HEK293T (cell line): ENCODE results near the gene LPIN3.

Experiments
- CTCF ChIA-PET: fragments of 350-600 bp; formaldehyde crosslinking; extraction: SDS; loops from one replicate; lab custom pipeline; 2021; ENCODE audit warnings: antibody characterized with exemption, inconsistent platforms; lab: Yijun Ruan, JAX
- POLR2A ChIA-PET: fragments of 350-600 bp; formaldehyde crosslinking; extraction: SDS; loops from one replicate; lab custom pipeline; 2020; ENCODE audit warnings: antibody characterized with exemption, inconsistent platforms; lab: Yijun Ruan, JAX
- DNase-seq: peaks from one replicate; pipeline ENCODE4 v3.0.0; 2012; ENCODE audit warnings: mixed read lengths; ENCODE audit errors: extremely low spot score
- ARNT ChIP-seq: fragments of 450-650 bp; IDR thresholded peaks from 2 replicates; pipeline ENCODE4 v1.6.1; 2017; ENCODE audit warnings: mild to moderate bottlenecking
- BHLHE40 ChIP-seq: fragments of 450-650 bp; IDR thresholded peaks from 2 replicates; pipeline ENCODE4 v1.6.1; 2016; ENCODE audit warnings: mild to moderate bottlenecking, moderate library complexity, borderline replicate concordance
- CTBP1 ChIP-seq: fragments of 450-650 bp; IDR thresholded peaks from 2 replicates; pipeline ENCODE4 v1.6.1; 2016; ENCODE audit warnings: borderline replicate concordance
- ELF4 ChIP-seq: fragments of 450-650 bp; IDR thresholded peaks from 2 replicates; pipeline ENCODE4 v1.6.1; 2017; ENCODE audit warnings: antibody characterized with exemption
- FOXA1 ChIP-seq: fragments of 450-650 bp; IDR thresholded peaks from 2 replicates; pipeline ENCODE4 v1.6.1; 2016; ENCODE audit warnings: mild to moderate bottlenecking
- FOXK2 ChIP-seq: fragments of 450-650 bp; IDR thresholded peaks from 2 replicates; pipeline ENCODE4 v1.6.1; 2016; ENCODE audit warnings: mild to moderate bottlenecking
- FOXM1 ChIP-seq: fragments of 450-650 bp; IDR thresholded peaks from 2 replicates; pipeline ENCODE4 v1.6.1; 2017; ENCODE audit warnings: mild to moderate bottlenecking, borderline replicate concordance
- HDGF ChIP-seq: fragments of 450-650 bp; IDR thresholded peaks from 2 replicates; pipeline ENCODE4 v1.6.1; 2017; ENCODE audit warnings: antibody characterized with exemption, borderline replicate concordance
- L3MBTL2 ChIP-seq: fragments of 450-650 bp; conservative IDR thresholded peaks from 2 replicates; pipeline ENCODE4 v1.6.1; 2016; ENCODE audit warnings: mild to moderate bottlenecking
- LEF1 ChIP-seq: fragments of 450-650 bp; IDR thresholded peaks from 2 replicates; pipeline ENCODE4 v1.6.1; 2017; ENCODE audit warnings: mild to moderate bottlenecking, borderline replicate concordance
- NFRKB ChIP-seq: fragments of 450-650 bp; IDR thresholded peaks from 2 replicates; pipeline ENCODE4 v1.6.1; 2016; ENCODE audit warnings: mild to moderate bottlenecking, moderate library complexity
- PKNOX1 ChIP-seq: fragments of 450-650 bp; IDR thresholded peaks from 2 replicates; pipeline ENCODE4 v1.6.1; 2016
- SP1 ChIP-seq: fragments of 450-650 bp; IDR thresholded peaks from 2 replicates; pipeline ENCODE4 v1.6.1; 2017
- SUZ12 ChIP-seq: fragments of 450-650 bp; IDR thresholded peaks from 2 replicates; pipeline ENCODE4 v1.6.1; 2016; ENCODE audit warnings: mild to moderate bottlenecking
- TARDBP ChIP-seq: fragments of 450-650 bp; IDR thresholded peaks from 2 replicates; pipeline ENCODE4 v1.6.1; 2016
- ZNF384 ChIP-seq: fragments of 450-650 bp; IDR thresholded peaks from 2 replicates; pipeline ENCODE4 v1.6.1; 2016

Gene LPIN3

GRCh38 chr20:41375846-41376245 is 35.2 kb downstream of the LPIN3 start:
- no peak for DNase-seq
- POLR2A ChIA-PET, result no interaction called here
- TF ChIP-seq CTBP1 (no peak), FOXA1 (no peak), ELF4 (no peak), FOXK2 (no peak), FOXM1 (no peak), TARDBP (no peak), LEF1 (no peak), SP1 (no peak), L3MBTL2 (no peak), BHLHE40 (no peak), SUZ12 (no peak), PKNOX1 (no peak), ARNT (no peak), HDGF (no peak), NFRKB (no peak), ZNF384 (no peak)
- CTCF ChIA-PET, result no interaction called here

- TF ChIP-seq SUZ12, result no peak
- TF ChIP-seq ARNT, result no peak
- no peak for TF ChIP-seq FOXA1
- TF ChIP-seq NFRKB, result no peak
- TF ChIP-seq L3MBTL2, result no peak
- no peak for TF ChIP-seq FOXM1
- TF ChIP-seq LEF1, result no peak
- no peak for TF ChIP-seq ZNF384
- no peak for TF ChIP-seq TARDBP
- no peak for TF ChIP-seq PKNOX1
- TF ChIP-seq ELF4, result no peak
- no peak for TF ChIP-seq FOXK2
- no peak for TF ChIP-seq SP1
- CTCF ChIA-PET, result interaction anchor here (1.2 kb wide), 1 partner anchor 36 kb away, joined by 4 read pairs; the partner anchor contains the start of gene LPIN3
- POLR2A ChIA-PET, result no interaction called here
- no peak for DNase-seq
Measured at GRCh38 chr20:41376349-41376748, 35.7 kb downstream of the LPIN3 start.

GRCh38 chr20:41377275-41377674 is 36.7 kb downstream of the LPIN3 start:
- ChIA-PET CTCF (interaction anchor here (1.2 kb wide), 1 partner anchor 37 kb away, joined by 4 read pairs; the partner anchor contains the start of gene LPIN3), POLR2A (no interaction called here)
- TF ChIP-seq SUZ12 (no peak), ARNT (no peak), PKNOX1 (no peak), LEF1 (no peak), BHLHE40 (no peak), TARDBP (no peak), ELF4 (no peak), FOXK2 (no peak)
- DNase-seq, result no peak

GRCh38 chr20:41379551-41379950 is 38.9 kb downstream of the LPIN3 start:
- DNase-seq, result no peak
- ChIA-PET CTCF (no interaction called here), POLR2A (no interaction called here)
- TF ChIP-seq ELF4 (no peak), ARNT (no peak), ZNF384 (no peak), FOXA1 (no peak), FOXK2 (no peak), HDGF (no peak), LEF1 (no peak), PKNOX1 (no peak), SP1 (no peak), BHLHE40 (no peak), NFRKB (no peak), CTBP1 (no peak), TARDBP (no peak), FOXM1 (no peak), L3MBTL2 (no peak), SUZ12 (no peak)

- no peak for DNase-seq
- no peak for TF ChIP-seq L3MBTL2
- TF ChIP-seq HDGF, result no peak
- no peak for TF ChIP-seq ARNT
- TF ChIP-seq FOXA1, result no peak
- TF ChIP-seq FOXM1, result no peak
- TF ChIP-seq NFRKB, result no peak
- no peak for TF ChIP-seq ZNF384
- no peak for TF ChIP-seq ELF4
- TF ChIP-seq LEF1, result no peak
- no peak for TF ChIP-seq FOXK2
- TF ChIP-seq SUZ12, result no peak
- TF ChIP-seq SP1, result no peak
- ChIA-PET POLR2A (no interaction called here), CTCF (no interaction called here)
Measured at GRCh38 chr20:41380551-41381193, 40.1 kb downstream of the LPIN3 start.
